Fibroblast of upper back skin (primary cell): ENCODE data around the gene COG1.
A peak's percentile ranks its signal among the peaks of the same experiment; 100 is the strongest.

Source experiments
- DNase-seq: peaks from one replicate; pipeline ENCODE4 v3.0.0-alpha.2; 2013

COG1 gene

DNA sequence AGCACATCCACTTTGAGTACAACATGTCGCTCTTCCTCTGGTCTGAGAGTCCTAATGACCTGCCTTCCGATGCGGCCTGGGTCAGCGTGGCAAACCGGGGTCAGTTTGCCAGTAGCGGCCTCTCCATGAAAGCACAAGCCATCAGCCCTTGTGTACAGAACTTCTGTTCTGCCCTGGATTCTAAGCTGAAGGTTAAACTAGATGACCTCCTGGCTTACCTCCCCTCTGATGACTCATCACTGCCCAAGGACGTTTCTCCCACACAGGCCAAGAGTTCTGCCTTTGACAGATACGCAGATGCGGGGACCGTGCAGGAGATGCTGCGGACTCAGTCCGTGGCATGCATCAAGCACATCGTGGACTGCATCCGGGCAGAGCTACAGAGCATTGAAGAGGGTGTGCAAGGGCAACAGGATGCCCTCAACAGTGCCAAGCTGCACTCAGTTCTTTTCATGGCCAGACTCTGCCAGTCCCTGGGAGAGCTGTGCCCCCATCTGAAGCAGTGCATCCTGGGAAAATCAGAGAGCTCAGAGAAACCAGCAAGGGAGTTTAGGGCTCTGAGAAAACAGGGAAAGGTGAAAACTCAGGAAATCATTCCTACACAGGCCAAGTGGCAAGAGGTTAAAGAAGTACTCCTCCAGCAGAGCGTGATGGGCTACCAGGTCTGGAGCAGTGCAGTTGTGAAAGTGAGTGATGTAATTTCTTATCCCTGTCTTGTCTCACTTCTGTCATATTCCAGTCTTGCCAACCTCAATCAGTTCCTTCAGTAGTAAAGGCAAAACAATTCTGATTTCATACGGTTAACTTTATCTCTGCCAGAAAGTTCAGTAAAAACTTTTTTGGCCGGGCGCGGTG, 8.6 kb downstream of the COG1 start:
- no peak for DNase-seq

DNA sequence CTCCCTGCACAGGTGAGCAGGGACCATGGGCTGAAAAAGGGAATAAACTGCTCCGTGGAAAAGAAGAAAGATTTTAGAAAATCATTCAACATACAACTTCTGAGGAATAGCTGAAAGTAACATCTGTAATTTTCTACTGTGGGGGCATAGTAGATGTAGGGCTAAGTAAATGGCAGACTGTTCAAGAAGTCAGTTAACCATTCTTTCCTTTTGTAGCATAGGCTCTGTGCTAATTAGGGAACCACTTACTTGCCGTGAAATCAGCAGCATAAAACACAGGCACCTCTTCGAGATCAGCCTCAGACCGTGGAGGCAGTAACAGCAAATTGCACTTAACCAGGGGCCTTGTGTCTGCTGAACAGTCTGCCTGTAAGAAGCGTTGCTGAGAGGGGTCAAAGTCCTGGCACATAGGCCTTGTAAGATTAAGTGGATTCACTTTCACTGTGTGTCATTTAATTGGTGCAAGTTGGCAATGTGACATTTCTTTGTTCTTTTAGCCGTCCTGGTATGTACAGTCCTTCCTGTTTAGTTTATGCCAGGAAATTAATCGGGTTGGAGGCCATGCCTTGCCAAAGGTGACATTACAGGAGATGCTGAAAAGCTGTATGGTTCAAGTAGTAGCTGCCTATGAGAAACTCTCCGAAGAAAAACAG, 10.4 kb downstream of the COG1 start:
- DNase-seq = no peak

DNA sequence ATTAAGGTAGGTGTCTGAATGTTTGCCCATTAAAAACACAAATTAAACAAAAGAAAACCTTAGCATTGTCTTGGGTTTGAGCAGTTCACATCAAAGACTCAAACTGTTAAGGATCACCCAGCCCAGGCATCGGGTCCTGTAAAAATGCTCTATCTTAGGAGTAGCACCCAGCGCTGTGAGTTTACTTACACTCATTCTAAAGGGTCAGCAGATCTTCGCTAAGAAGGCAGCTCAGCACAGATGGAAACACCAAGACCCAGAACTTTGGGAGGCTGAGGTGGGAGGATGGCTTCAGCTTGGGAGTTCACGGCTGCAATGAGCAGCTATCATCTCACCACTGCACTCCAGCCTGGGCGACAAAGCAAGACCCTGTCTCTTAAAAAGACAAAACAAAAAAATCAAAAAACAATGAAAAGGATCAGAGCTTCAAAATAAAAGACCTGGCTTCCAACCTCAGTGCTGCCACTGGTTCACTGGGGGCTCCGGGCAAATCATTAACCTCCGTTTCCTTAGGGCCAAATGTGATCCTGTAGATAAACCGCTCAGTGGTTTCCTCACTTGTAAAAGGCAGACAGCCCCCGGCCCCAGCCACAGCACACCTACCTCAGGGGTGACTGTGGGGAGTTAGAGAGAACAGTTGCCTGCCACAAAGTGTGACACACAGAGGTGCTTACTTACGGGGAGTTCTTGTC, 11.1 kb downstream of the COG1 start:
- DNase-seq = no peak

DNA sequence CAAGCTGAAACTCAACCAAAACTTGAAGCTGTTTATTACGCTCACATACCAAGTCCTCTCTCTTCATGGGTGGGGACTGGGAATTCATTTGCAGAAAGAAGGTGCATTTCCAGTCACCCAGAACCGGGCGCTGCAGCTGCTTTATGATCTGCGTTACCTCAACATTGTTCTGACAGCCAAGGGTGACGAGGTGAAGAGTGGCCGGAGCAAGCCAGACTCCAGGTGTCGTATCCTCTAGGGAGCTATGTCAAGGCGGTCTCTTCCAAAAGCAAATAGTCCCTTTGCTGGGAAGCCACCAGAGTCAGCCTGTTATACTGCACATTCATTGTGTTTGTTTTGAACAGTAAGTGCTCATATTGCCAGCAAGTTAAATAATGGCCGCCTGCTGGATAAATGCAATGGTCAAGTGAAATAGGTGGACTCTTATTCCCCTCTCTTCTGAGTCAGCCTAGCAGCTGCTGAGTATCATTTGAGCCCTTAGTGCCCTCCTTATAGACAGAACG, 12.7 kb downstream of the COG1 start:
- DNase-seq = no peak

DNA sequence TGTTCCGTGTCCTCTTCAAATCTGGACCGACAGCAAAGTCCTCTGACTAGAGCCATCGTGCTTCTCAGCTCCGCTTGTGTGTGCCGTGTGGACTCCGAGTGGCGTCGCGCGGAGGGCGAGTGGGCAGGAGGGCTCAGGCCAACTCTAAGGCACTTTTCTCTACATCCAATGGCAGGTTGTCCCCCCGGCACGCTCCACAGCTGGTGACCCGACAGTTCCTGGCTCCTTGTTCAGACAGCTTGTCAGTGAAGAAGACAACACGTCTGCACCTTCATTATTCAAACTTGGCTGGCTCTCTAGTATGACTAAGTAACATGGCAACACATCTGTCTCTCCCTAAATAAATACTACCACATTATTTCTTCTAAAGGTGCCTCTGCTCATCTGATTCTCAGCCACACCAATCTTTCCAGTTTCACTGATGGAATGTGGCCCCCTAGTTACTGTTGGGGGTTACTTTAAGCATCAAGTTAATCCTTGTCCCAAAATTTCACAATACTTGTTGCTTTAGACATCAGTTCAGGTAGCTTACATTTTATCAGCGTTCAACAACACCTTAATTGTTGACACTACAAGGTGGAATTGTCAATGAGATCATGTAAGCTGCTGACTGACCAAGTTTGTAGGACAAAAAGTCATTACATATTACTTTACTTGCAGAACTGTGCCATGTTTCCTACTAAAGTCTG, 15.4 kb downstream of the COG1 start:
- no peak for DNase-seq

DNA sequence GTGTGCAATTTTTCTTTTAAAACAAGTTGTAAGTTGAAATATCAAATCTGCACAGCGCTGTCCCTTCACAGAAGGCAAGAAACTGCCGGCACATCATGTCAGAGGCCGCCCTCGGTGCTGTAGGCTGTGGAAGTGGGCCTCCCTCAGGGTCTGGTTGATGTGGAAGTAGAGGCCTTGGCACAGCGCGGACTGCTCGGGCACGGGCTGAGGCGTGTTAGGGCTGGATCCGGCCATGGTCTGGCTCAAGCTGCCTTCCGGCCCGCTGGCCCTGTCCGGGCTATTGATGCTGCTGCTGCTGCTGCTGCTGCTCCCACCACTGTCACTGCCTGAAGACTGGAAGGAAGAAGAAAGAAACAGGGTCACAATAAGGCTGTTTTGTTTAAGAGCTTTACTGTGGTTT, 16.6 kb downstream of the COG1 start:
- DNase-seq = no peak

DNA sequence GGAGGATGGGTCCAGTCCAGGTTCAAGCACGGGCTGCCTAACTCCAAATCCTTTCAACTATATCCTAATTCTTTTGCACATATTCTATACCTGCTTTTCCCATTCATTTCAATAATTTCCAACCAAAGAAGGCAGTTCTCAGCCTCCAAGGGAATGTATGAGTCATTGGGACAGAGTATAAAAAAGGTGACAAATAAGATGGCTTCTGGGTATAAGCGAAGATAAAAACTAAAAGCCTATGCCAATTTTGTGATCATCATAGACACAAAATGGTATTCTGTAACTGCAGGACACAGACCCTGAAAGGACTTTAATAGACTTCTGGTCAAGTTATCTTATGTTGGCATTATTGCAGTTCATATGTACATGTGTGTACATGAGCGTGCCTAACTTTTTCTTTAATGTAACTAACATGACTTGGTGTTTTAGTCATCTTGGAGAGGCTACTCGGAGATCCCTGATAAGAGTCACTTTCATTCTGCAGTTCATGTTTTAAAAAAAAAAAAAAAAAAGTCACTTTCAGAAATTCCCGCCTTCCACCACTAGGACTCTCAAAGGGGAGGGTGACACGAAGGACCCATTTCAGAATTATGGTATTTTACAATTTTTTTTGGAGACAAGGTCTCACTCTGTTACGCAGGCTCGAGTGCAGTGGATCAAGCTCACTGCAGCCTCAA, 17.3 kb downstream of the COG1 start:
- no peak for DNase-seq

DNA sequence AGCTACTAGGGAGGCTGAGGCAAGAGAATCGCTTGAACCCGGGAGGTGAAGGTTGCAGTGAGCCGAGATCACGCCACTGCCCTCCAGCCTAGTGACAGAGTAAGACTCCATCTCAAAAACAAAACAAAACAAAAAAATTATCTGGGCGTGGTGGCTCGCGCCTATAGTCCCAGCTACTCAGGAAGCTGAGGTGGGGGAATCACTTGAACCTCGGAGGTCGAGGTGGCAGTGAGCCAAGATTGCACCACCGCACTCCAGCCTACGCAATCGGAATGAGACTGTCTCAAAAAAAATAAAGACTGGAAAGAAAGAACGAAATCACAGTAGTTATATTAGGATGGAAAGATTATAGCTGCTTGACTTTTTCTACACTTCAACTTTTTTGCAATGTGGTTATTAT, 18.9 kb downstream of the COG1 start:
- DNase-seq = no peak

DNA sequence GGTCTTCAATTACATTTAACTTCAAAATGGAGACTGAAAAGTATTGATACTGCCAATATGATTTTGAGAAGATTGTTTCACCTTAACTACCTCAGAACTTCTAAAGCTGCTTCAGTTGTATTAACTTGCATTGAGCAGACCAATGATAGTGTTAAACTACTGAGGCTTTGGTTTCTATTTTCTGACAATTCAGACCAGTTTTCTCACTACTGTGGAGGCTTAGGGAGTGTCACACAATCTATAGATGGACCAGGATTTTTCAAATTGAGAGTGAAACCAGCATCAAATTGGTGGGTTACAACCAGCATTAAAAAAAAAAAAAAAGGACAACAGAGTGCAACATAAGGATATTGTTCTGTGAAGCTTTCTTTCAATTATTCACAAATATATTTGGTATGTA, 21.2 kb downstream of the COG1 start:
- DNase-seq = no peak

DNA sequence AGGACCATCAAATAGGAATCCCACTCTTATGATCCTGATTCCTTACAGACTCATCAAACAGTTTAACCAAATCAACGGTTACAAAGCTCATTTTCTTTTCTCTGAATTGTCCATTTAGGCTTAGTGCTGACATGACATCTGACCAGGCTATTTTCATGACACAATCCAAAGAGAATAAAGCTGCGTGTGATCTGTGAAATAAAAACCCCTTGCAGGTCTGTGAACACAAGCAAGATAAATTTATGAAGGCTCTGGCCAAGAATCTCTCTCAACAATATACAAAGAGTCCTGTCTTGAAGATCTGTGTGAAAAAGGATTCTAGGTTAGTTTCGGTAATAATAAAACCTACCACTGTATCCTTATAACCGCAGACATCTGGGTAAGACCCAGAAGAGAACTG, 22.0 kb downstream of the COG1 start:
- no peak for DNase-seq

DNA sequence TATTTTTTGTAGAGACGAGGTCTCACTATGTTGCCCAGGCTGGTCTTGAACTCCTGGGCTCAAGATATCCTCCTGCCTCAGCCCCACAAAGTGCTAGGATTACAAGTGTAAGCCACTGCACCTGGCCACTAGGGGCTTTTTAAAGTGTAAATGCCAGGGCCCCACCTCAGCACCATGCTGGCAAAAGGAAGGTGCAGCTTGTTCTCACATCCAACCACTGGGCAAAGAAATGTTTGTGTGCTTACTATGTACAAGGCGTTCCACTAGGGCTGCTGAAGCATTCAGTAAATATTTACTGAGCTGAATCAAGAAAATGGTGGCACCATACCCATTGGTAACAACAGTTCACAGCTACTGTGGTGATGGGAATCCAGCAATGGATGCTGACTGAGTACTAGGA, 22.6 kb downstream of the COG1 start:
- no peak for DNase-seq

DNA sequence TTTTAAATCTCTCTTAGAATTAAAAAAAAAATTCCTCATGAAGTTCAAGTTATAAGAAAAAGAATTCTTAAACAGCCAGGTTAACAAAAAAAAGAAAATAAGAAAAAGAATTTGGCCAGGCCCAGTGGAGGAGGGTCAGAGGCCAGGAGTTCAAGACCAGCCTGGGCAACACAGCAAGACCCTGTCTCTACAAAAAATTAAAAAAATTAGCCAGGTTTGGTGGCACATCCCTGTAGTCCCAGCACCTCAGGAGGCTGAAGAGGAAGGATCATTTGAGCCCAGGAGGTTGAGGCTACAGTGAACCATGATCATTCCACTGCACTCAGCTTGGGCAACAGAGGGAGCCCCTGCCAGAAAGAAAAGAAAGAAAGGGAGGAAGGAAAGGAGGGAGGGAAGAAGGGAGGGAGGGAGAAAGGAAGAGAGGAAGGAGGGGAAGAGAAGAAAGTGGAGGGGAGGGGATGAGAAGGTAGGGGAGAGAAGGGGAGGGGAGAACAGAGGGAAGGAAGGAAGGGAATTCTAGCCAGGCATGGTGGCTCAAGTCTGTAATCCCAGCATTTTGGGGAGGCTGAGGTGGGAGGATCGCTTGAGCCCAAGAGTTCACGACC, 30.9 kb downstream of the COG1 start:
- no peak for DNase-seq

DNA sequence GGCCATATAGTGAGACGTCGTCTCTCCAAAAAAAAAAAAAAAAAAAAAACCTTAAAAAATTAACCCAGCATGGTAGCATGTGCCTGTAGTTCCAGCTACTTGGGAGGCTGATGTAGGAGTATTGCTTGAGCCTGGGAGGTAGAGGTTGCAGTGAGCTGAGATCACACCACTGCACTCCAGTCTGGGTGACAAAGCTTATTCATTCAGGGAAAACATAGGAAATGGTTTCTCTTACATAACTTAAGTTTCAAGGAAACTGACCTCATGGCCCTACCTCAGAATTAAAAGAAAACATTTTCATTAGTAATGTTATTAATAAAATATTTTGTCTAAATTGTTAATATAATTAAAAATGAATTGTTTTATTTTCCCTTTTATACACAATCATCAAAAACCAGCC, 31.4 kb downstream of the COG1 start:
- no peak for DNase-seq

DNA sequence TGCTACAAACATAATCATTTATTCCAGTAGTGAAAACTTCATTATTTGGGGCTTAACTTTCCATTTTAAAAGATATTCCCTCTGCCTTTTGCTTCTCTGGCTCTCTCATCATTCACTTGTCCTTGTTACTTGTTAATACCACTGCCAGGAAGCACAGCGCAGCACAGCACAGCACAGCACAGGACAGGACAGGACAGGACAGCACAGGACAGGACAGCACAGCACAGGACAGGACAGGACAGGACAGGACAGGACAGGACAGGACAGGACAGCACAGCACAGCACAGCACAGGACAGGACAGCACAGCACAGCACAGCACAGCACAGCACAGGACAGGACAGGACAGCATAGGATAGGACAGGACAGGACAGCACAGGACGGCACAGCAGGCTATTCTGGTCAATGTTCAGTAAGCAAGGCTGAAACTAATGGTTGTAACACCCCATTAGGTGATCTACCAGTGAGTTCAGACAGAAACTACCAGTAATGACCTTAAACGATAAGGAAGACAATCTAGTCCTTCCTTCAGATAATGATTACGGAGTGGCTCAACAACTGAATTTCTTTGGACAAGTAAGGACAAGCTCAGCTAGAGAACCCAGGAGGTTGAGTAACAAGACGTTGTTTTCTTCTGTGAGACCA, 31.9 kb downstream of the COG1 start:
- DNase-seq = no peak

DNA sequence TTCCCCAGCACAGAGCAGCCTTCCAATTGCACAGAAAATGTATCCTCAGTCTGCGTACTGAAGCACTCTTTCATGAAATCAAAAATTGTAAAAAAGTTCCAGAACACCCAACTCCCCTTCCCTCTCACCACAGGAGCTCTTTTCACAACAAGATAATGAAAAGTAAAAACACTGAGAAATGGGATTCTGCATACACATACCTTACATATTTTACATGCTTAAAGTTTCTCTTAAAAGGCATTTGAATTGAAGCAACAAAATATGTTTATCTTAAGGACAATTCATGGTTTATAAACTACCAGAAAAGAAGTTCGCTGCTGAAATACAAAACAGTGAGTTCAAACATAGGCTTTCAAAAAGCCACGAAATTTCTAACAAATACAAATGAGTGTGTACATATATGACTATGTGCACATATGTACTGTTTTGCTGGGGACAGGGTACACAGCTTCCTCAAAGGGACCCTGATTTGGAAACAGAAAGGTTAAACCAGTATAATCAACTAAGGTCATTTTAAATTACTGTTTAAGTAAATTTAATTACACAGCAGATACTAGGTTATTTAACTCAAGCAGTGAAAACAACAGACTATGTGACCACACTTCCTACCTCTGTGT, 33.8 kb downstream of the COG1 start:
- peak; percentile 37 for DNase-seq

DNA sequence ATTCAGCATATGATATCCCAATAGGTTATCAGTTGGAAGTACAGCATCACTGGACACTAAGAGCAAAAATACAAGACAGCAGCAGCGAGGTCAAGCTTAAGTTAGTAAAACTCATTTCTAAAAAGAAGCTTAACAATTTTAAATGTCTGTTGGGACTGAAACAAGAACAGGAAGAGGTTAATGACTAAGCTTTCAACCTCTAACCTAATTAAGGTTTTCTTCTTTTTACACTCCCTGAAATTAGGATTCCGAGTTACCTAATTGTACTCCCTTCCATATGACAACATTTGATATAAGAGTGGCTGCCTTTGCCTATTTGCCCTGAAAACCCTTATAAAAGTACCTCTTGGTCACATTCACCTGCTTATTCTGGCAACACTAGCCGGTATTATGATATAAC, 34.5 kb downstream of the COG1 start:
- DNase-seq = no peak

DNA sequence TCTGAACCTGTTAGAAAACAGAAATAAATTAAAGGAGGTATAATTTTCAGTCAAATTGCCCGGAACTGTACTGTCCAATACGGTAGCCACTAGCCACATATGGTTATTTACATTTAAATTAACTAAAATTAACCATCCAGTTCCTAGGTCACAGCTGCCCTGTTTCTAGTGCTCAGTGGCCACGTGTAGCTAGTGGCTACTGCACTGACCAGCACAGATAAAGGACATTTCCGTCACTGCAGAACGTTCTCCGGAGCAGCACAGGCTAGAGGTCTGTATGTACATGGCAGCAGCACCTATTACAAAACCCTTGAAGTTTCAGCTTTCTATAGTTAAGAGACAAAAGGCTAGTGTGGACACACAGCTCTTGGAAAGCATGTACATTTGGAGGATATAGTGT, 35.1 kb downstream of the COG1 start:
- no peak for DNase-seq

DNA sequence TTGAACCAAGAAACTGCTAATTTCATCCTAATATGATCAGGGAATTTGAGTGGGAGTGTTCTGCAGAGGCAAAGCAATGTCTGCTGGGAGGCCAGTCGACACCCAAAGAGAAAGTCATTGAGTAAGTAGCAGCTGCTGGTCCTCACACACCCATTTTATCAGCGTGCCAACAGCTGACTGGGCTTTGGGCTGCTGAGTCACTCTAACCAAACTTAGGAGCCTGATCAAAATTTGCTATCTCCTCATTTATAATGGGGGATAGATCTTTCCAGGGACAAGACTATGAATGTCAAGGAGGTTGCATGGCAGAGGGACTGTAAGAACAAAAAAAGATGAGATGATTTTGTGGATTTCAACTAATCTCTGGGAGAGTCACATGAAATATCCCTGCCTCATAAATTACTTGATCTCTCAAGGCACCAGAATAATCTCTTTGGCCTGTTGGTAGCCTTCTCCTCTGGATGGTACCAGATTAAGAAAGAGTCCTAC, 35.9 kb downstream of the COG1 start:
- peak; percentile 78 for DNase-seq

DNA sequence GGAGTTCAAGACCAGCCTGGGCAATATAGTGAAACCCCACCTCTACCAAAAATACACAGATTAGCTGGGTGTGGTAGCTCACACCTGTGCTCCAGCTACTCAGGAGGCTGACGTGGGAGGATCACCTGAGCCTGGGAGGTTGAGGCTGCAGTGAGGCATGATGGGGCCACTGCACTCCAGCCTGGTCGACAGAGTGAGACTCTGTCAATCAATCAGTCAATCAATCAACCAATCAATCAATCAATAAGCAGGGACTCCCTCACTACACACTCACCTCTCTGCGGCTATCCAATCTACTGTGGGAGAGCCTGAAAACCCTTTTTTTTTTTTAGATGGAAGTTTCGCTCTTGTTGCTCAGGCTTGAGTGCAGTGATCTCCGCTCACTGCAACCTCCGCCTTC, 37.2 kb downstream of the COG1 start:
- DNase-seq = no peak

DNA sequence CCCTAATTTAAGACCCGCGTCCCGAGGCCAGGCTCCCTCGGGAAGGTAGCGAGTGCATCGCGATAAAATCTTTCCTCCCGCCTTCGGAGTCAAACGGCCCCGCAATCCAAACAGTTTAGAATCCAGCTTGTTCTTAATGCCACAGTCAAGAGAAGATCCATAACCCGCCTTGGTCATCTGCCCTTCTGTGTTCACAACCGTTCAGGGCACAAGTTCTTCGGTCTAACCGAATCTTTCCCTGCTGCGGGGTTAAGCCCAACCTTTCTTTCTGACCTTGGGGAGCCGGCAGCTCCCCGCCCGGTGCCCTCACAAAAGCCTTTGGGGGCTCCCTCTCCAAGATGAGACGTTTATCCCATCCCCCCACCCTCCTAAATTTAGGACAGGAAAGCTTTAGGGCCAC, 38.5 kb downstream of the COG1 start:
- no peak for DNase-seq
